ENCODE results near the gene TTC13.

The TTC13 gene

GRCh38 chr1:230983811-230984210, 5.2 kb upstream of the TTC13 start:
- H3K9me3 ChIP-seq (ENCODE audit: low read length), result no peaks in the 10 kb centered on the region
- H3K4me3 ChIP-seq (ENCODE audit: low read length), result no peak overlapping the region
- peaks cover 22% of the 10 kb centered on the region for H3K36me3 ChIP-seq (ENCODE audit: insufficient read depth, low read length)
- H3K4me1 ChIP-seq (ENCODE audit: insufficient read depth, low read length), result peaks cover 7% of the 10 kb centered on the region
- no peak overlapping the region for H2AFZ ChIP-seq (ENCODE audit: low read depth, low read length)
- H3K27me3 ChIP-seq (ENCODE audit: insufficient read depth, low read length), result no peaks in the 10 kb centered on the region

GRCh38 chr1:230982696-230983095, 4.0 kb upstream of the TTC13 start:
- Histone ChIP-seq H3K27me3 (ENCODE audit: insufficient read depth, low read length) (no peaks in the 10 kb centered on the region), H3K4me1 (ENCODE audit: insufficient read depth, low read length) (peaks cover 8% of the 10 kb centered on the region), H3K36me3 (ENCODE audit: insufficient read depth, low read length) (peaks cover 22% of the 10 kb centered on the region), H3K4me3 (ENCODE audit: low read length) (no peak overlapping the region), H3K9me3 (ENCODE audit: low read length) (no peaks in the 10 kb centered on the region), H2AFZ (ENCODE audit: low read depth, low read length) (no peak overlapping the region)

GRCh38 chr1:230979952-230980351, 1.3 kb upstream of the TTC13 start:
- Histone ChIP-seq H3K36me3 (ENCODE audit: insufficient read depth, low read length) (peaks cover 20% of the 10 kb centered on the region), H3K9me3 (ENCODE audit: low read length) (no peaks in the 10 kb centered on the region), H2AFZ (ENCODE audit: low read depth, low read length) (no peak overlapping the region), H3K4me3 (ENCODE audit: low read length) (peak overlapping the region; percentile 75), H3K4me1 (ENCODE audit: insufficient read depth, low read length) (peaks cover 13% of the 10 kb centered on the region), H3K27me3 (ENCODE audit: insufficient read depth, low read length) (no peaks in the 10 kb centered on the region)

- peaks cover 13% of the 10 kb centered on the region for H3K4me1 ChIP-seq (ENCODE audit: insufficient read depth, low read length)
- H3K36me3 ChIP-seq (ENCODE audit: insufficient read depth, low read length), result peaks cover 20% of the 10 kb centered on the region
- peak overlapping the region; percentile 75 for H3K4me3 ChIP-seq (ENCODE audit: low read length)
- peak overlapping the region; percentile 49 for H2AFZ ChIP-seq (ENCODE audit: low read depth, low read length)
- H3K9me3 ChIP-seq (ENCODE audit: low read length), result no peaks in the 10 kb centered on the region
- H3K27me3 ChIP-seq (ENCODE audit: insufficient read depth, low read length), result no peaks in the 10 kb centered on the region
These were observed 692 bp upstream of the TTC13 start for GRCh38 chr1:230979389-230979716.

- H3K27me3 ChIP-seq (ENCODE audit: insufficient read depth, low read length), result no peaks in the 10 kb centered on the region
- no peaks in the 10 kb centered on the region for H3K9me3 ChIP-seq (ENCODE audit: low read length)
- H3K36me3 ChIP-seq (ENCODE audit: insufficient read depth, low read length), result peaks cover 18% of the 10 kb centered on the region
- peak overlapping the region; percentile 75 for H3K4me3 ChIP-seq (ENCODE audit: low read length)
- peaks cover 13% of the 10 kb centered on the region for H3K4me1 ChIP-seq (ENCODE audit: insufficient read depth, low read length)
- H2AFZ ChIP-seq (ENCODE audit: low read depth, low read length), result no peak overlapping the region
These were observed 735 bp downstream of the TTC13 start for GRCh38 chr1:230977761-230978490.

- H3K9me3 ChIP-seq (ENCODE audit: low read length), result no peaks in the 10 kb centered on the region
- H3K4me3 ChIP-seq (ENCODE audit: low read length), result peak overlapping the region; percentile 75
- no peaks in the 10 kb centered on the region for H3K27me3 ChIP-seq (ENCODE audit: insufficient read depth, low read length)
- no peak overlapping the region for H2AFZ ChIP-seq (ENCODE audit: low read depth, low read length)
- peaks cover 13% of the 10 kb centered on the region for H3K36me3 ChIP-seq (ENCODE audit: insufficient read depth, low read length)
- peaks cover 13% of the 10 kb centered on the region for H3K4me1 ChIP-seq (ENCODE audit: insufficient read depth, low read length)
These were observed 1.6 kb downstream of the TTC13 start for GRCh38 chr1:230976825-230977747.

- peaks cover 13% of the 10 kb centered on the region for H3K4me1 ChIP-seq (ENCODE audit: insufficient read depth, low read length)
- H3K36me3 ChIP-seq (ENCODE audit: insufficient read depth, low read length), result peaks cover 7% of the 10 kb centered on the region
- H3K9me3 ChIP-seq (ENCODE audit: low read length), result no peaks in the 10 kb centered on the region
- H3K27me3 ChIP-seq (ENCODE audit: insufficient read depth, low read length), result no peaks in the 10 kb centered on the region
- no peak overlapping the region for H2AFZ ChIP-seq (ENCODE audit: low read depth, low read length)
- H3K4me3 ChIP-seq (ENCODE audit: low read length), result no peak overlapping the region
These were observed 2.3 kb downstream of the TTC13 start for GRCh38 chr1:230976360-230976759.

- no peak overlapping the region for H2AFZ ChIP-seq (ENCODE audit: low read depth, low read length)
- H3K27me3 ChIP-seq (ENCODE audit: insufficient read depth, low read length), result no peaks in the 10 kb centered on the region
- H3K36me3 ChIP-seq (ENCODE audit: insufficient read depth, low read length), result no peaks in the 10 kb centered on the region
- H3K9me3 ChIP-seq (ENCODE audit: low read length), result no peaks in the 10 kb centered on the region
- H3K4me3 ChIP-seq (ENCODE audit: low read length), result no peak overlapping the region
- peaks cover 13% of the 10 kb centered on the region for H3K4me1 ChIP-seq (ENCODE audit: insufficient read depth, low read length)
These were observed 3.0 kb downstream of the TTC13 start for GRCh38 chr1:230975636-230976035.

GRCh38 chr1:230972855-230973271, 5.8 kb downstream of the TTC13 start:
- Histone ChIP-seq H3K36me3 (ENCODE audit: insufficient read depth, low read length) (no peaks in the 10 kb centered on the region), H3K27me3 (ENCODE audit: insufficient read depth, low read length) (no peaks in the 10 kb centered on the region), H3K4me3 (ENCODE audit: low read length) (no peak overlapping the region), H3K4me1 (ENCODE audit: insufficient read depth, low read length) (peaks cover 6% of the 10 kb centered on the region), H2AFZ (ENCODE audit: low read depth, low read length) (no peak overlapping the region), H3K9me3 (ENCODE audit: low read length) (no peaks in the 10 kb centered on the region)

- Histone ChIP-seq H3K27me3 (ENCODE audit: insufficient read depth, low read length) (no peaks in the 10 kb centered on the region), H3K4me3 (ENCODE audit: low read length) (no peak overlapping the region), H3K9me3 (ENCODE audit: low read length) (no peaks in the 10 kb centered on the region), H2AFZ (ENCODE audit: low read depth, low read length) (no peak overlapping the region), H3K36me3 (ENCODE audit: insufficient read depth, low read length) (no peaks in the 10 kb centered on the region), H3K4me1 (ENCODE audit: insufficient read depth, low read length) (no peaks in the 10 kb centered on the region)
These were observed 6.9 kb downstream of the TTC13 start for GRCh38 chr1:230971771-230972170.

GRCh38 chr1:230970432-230970831, 8.2 kb downstream of the TTC13 start:
- Histone ChIP-seq H3K4me1 (ENCODE audit: insufficient read depth, low read length) (no peaks in the 10 kb centered on the region), H3K27me3 (ENCODE audit: insufficient read depth, low read length) (no peaks in the 10 kb centered on the region), H3K9me3 (ENCODE audit: low read length) (no peaks in the 10 kb centered on the region), H2AFZ (ENCODE audit: low read depth, low read length) (no peak overlapping the region), H3K36me3 (ENCODE audit: insufficient read depth, low read length) (no peaks in the 10 kb centered on the region), H3K4me3 (ENCODE audit: low read length) (no peak overlapping the region)

- Histone ChIP-seq H3K4me3 (ENCODE audit: low read length) (no peak overlapping the region), H3K4me1 (ENCODE audit: insufficient read depth, low read length) (no peaks in the 10 kb centered on the region), H3K27me3 (ENCODE audit: insufficient read depth, low read length) (no peaks in the 10 kb centered on the region), H3K9me3 (ENCODE audit: low read length) (no peaks in the 10 kb centered on the region), H3K36me3 (ENCODE audit: insufficient read depth, low read length) (no peaks in the 10 kb centered on the region), H2AFZ (ENCODE audit: low read depth, low read length) (no peak overlapping the region)
These were observed 12.2 kb downstream of the TTC13 start for GRCh38 chr1:230966358-230966873.

- H3K9me3 ChIP-seq (ENCODE audit: low read length), result no peaks in the 10 kb centered on the region
- H3K27me3 ChIP-seq (ENCODE audit: insufficient read depth, low read length), result no peaks in the 10 kb centered on the region
- H2AFZ ChIP-seq (ENCODE audit: low read depth, low read length), result no peak overlapping the region
- no peaks in the 10 kb centered on the region for H3K36me3 ChIP-seq (ENCODE audit: insufficient read depth, low read length)
- H3K4me3 ChIP-seq (ENCODE audit: low read length), result no peak overlapping the region
- H3K4me1 ChIP-seq (ENCODE audit: insufficient read depth, low read length), result no peaks in the 10 kb centered on the region
These were observed 13.1 kb downstream of the TTC13 start for GRCh38 chr1:230965535-230965934.
